Activated T-cell treated with anti-CD3 and anti-CD28 coated beads, Interleukin-2, amount 50 U/mL, for 72 hours (primary cell): ENCODE measurements around the gene PRMT5. TPM values are rescaled to one million over a fixed set of nuclear protein-coding genes. Genes with fewer than 3 reads are reported as not detected.
"Not testable (repeated sequence)": the region's sequence is repeated elsewhere in the genome, so short reads cannot be mapped to it uniquely, and the experiment has no call there.

Source experiments
- ATAC-seq, 2 donors: fragments of 150-1000 bp; cut with Tn5 transposase; replicated peaks in 1 of 2; 2 replicates each; pipeline ENCODE4 v1.10.0; 2021; ENCODE audit warnings: moderate library complexity in 2 of 2, mild to moderate bottlenecking in 1 of 2
- DNase-seq, 2 donors: peaks; one replicate each; pipeline ENCODE4 v3.0.0; 2021 to 2022; ENCODE audit warnings: mixed read lengths in 1 of 2
- H3K27ac Mint-ChIP-seq: one replicate; pipeline ENCODE4 v1.8.0; 2022; ENCODE audit warnings: mild to moderate bottlenecking, moderate library complexity, mixed read lengths
- H3K27me3 Mint-ChIP-seq: one replicate; pipeline ENCODE4 v1.8.0; 2022; ENCODE audit warnings: low read depth, mixed read lengths
- H3K36me3 Mint-ChIP-seq, 2 donors: one replicate each; pipeline ENCODE4 v1.8.0; 2022; ENCODE audit warnings: mixed read lengths in 2 of 2, mild to moderate bottlenecking in 1 of 2; ENCODE audit not compliant: insufficient read depth in 2 of 2
- H3K4me1 Mint-ChIP-seq: one replicate; pipeline ENCODE4 v1.8.0; 2022; ENCODE audit warnings: low read depth, mixed read lengths
- H3K4me3 Mint-ChIP-seq, 2 donors: one replicate each; pipeline ENCODE4 v1.8.0; 2022; ENCODE audit warnings: mild to moderate bottlenecking in 2 of 2, mixed read lengths in 2 of 2, moderate library complexity in 2 of 2
- H3K9me3 Mint-ChIP-seq, 2 donors: one replicate each; pipeline ENCODE4 v1.8.0; 2022; ENCODE audit warnings: mixed read lengths in 2 of 2
- total RNA-seq, 2 donors: library from RNA; stranded (reverse); gene quantifications; one replicate each; pipeline ENCODE4 v1.2.3, GENCODE V29; 2022

Gene PRMT5
- 10 to 100 TPM; 55.0 to 79.2 TPM for total RNA-seq

GRCh38 chr14:22929104-22929960, at the start of gene PRMT5:
PRMT5 (minus strand) TSS chr14:22929376; CDS start chr14:22929361, 15 bp downstream.
- Mint-ChIP-seq H3K27ac (no peak within 1 kb of the TSS), H3K27me3 (no peaks in the 10 kb centered on the region), H3K4me3 (no peak within 1 kb of the TSS), H3K9me3 (no peaks in the 10 kb centered on the region), H3K36me3 (peaks cover 2 to 10% of the 10 kb centered on the region in 2 donors), H3K4me1 (peaks cover 22% of the 10 kb centered on the region)
- ATAC-seq, result peak; percentile 94 to 95
- DNase-seq, result peak; percentile 95 to 97

- no peaks in the 10 kb centered on the region for H3K9me3 Mint-ChIP-seq
- no peak overlapping the region for H3K4me3 Mint-ChIP-seq
- DNase-seq (no peak), ATAC-seq (no peak)
- no peak overlapping the region for H3K27ac Mint-ChIP-seq
- peaks cover 7% of the 10 kb centered on the region for H3K4me1 Mint-ChIP-seq
- no peaks in the 10 kb centered on the region for H3K36me3 Mint-ChIP-seq
- H3K27me3 Mint-ChIP-seq, result peaks cover 6% of the 10 kb centered on the region
These were observed 49.3 kb upstream of the PRMT5 start for GRCh38 chr14:22978487-22978837.

- no peaks in the 10 kb centered on the region for H3K9me3 Mint-ChIP-seq
- H3K4me1 Mint-ChIP-seq, result peaks cover 7% of the 10 kb centered on the region
- H3K4me3 Mint-ChIP-seq, result no peak overlapping the region
- DNase-seq (no peak), ATAC-seq (no peak)
- no peak overlapping the region for H3K27ac Mint-ChIP-seq
- peaks cover 6% of the 10 kb centered on the region for H3K27me3 Mint-ChIP-seq
- no peaks in the 10 kb centered on the region for H3K36me3 Mint-ChIP-seq
These were observed 48.7 kb upstream of the PRMT5 start for GRCh38 chr14:22977684-22978486.

DNA sequence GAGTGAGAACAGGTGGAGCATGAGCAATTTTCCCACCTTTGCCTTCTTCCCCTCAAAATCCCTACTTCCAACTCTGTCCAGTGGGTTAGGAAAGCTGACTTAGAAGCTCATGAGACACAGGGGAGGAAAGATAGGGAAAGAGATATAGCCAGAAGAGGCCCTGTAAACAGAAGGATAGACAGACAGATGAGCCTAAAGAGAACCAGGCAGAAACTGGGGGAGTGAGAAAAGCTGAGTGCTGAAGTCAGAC, 48.2 kb upstream of the PRMT5 start:
- ATAC-seq (no peak), DNase-seq (no peak)
- H3K4me1 Mint-ChIP-seq, result peaks cover 7% of the 10 kb centered on the region
- no peaks in the 10 kb centered on the region for H3K9me3 Mint-ChIP-seq
- H3K4me3 Mint-ChIP-seq, result no peak overlapping the region
- H3K36me3 Mint-ChIP-seq, result no peaks in the 10 kb centered on the region
- no peak overlapping the region for H3K27ac Mint-ChIP-seq
- H3K27me3 Mint-ChIP-seq, result peaks cover 6% of the 10 kb centered on the region

GRCh38 chr14:22976620-22977433, 47.7 kb upstream of the PRMT5 start:
- ATAC-seq, result no peak
- H3K4me1 Mint-ChIP-seq, result peaks cover 7% of the 10 kb centered on the region

DNA sequence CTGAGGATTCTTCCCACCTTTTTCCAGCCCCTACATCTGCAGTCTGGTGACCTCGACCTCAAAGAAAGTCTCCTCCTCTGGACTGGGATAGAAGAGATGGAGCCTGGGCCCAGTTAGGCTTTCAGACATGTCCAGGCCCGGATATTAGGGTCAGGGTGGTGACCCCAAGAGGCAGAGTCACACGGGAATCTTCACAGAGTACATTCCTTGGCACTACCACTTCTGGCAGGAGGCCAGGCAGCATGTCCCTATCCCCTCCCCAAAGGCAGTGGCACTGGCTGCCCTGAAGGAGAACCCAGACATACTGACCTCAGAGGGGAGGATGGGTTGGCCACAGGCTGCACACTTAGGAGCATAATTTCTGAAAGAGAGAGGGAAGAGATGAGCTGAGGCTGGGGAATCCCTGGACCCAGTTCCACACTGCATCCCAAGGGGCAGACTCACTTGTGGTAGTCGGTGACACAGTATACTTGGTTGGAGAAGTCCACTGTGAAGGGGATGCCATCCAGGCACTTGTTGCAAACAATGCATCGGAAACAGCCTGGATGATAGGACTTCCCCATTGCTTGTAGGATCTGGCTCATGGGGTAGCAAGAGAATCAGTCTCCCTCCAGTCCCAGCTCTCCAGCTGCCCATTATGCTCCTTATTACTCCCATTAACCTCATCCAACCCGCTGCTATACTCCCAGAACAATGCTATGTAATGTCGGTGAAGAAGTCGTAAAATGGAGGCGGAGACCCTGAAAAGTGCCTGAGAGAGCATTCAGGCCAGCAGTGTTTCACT, 45.5 kb upstream of the PRMT5 start:
- H3K4me1 Mint-ChIP-seq, result peaks cover 1% of the 10 kb centered on the region
- peaks cover 2% of the 10 kb centered on the region for H3K27me3 Mint-ChIP-seq
- no peak overlapping the region for H3K4me3 Mint-ChIP-seq
- H3K36me3 Mint-ChIP-seq, result no peaks in the 10 kb centered on the region
- H3K9me3 Mint-ChIP-seq, result no peaks in the 10 kb centered on the region
- DNase-seq (no peak), ATAC-seq (no peak)
- no peak overlapping the region for H3K27ac Mint-ChIP-seq

More at GRCh38 chr14:22976620-22977433, 47.7 kb upstream of the PRMT5 start:
- Mint-ChIP-seq H3K27me3 (peaks cover 6% of the 10 kb centered on the region), H3K9me3 (no peaks in the 10 kb centered on the region), H3K4me3 (no peak overlapping the region), H3K27ac (no peak overlapping the region), H3K36me3 (no peaks in the 10 kb centered on the region)
- no peak for DNase-seq

DNA sequence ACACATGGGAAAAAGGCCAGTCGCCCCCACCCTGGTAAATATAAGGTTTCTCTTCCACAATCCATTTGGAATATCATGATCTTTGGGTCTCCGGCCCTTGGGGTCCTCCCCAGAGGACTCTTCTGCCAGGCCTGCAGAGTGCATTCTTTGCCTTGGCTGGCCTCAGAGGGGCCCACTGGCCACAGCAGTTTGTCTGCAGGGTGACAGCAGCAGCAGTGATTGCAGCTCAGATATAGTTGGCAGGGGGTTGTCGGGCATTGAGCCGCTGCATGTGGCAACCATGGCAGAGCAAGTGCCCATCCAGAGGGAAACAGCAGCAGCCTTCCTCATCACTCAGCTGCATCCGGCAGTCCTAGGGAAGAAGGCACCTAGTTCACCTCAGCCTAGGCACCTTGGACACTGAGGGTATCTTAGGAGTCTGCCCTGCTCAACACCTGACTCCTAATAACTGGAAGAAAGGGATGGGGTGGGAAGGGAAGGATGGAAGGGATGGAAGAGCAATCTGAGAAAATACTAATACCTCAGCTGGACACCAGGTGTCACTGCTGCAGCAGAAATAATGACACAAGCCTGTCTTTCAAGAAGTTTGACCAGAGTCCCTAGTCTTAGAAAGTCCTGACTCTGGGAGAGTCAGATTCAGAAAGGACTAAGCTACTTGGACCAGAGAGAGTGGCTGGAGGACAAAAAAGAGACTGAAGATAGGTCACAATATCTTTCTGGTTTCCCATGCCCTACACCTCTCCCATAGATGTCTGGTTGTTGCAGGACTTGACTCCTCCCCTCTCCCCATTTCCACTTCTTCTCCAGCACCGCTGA, 44.2 kb upstream of the PRMT5 start:
- ATAC-seq, result peak; percentile 44 to 57
- no peak overlapping the region for H3K27ac Mint-ChIP-seq

DNA sequence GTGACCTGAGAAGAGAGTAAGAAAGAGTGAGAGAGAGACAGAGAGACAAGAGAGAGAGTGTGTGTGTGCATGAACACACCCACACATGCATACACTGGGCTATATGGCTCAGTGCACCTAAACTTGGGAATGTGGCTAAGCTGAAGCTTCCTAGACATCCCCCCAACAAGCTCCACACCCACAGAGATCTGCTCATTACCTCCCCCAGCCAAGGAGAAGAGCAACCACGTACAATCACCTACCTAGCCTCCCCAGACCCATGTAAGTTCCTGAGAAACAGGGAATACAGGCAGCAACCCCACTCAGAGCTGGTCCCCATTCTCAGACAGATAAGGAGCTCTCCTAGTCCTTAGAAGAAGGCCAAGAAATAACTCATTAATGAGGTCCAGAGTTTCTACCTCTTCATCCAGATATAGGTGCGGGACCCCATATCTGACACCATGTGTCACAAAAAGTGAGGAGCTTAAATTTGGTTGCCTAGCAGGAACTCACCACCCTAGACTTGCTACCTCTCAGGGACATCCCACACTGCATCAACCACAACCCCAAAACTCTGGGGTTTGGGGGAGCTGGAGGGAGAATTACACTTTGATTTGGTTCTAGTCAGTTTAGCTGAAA, 43.2 kb upstream of the PRMT5 start:
- no peaks in the 10 kb centered on the region for H3K9me3 Mint-ChIP-seq
- no peaks in the 10 kb centered on the region for H3K27me3 Mint-ChIP-seq
- ATAC-seq, result no peak
- no peak overlapping the region for H3K4me3 Mint-ChIP-seq
- no peak overlapping the region for H3K27ac Mint-ChIP-seq
- no peaks in the 10 kb centered on the region for H3K36me3 Mint-ChIP-seq
- DNase-seq, result no peak
- H3K4me1 Mint-ChIP-seq, result no peaks in the 10 kb centered on the region

More for the DNA sequence above, 44.2 kb upstream of the PRMT5 start:
- Mint-ChIP-seq H3K36me3 (no peaks in the 10 kb centered on the region), H3K4me3 (no peak overlapping the region), H3K27me3 (no peaks in the 10 kb centered on the region), H3K9me3 (no peaks in the 10 kb centered on the region), H3K4me1 (no peaks in the 10 kb centered on the region)
- DNase-seq, result peak; percentile 24 to 41

DNA sequence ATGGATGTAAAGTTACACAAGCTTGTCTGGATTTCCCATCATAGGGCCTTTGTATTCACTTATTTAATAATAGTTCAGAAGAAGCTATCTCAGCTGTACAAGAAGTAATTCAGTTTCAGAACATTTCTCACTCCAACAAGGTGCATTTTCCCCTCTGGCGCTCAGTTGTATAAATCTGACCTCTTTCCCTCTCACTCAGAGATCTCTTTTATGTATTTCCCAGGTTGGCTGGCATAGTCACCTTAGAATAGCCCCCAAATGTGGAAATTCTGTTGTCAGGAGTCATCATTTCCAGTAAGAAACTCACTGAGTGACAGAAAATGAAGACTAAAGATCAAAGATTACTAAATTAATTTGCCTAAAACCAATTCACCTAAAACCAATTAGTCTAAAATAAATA, 42.0 kb upstream of the PRMT5 start:
- no peak for ATAC-seq
- no peaks in the 10 kb centered on the region for H3K4me1 Mint-ChIP-seq
- H3K27me3 Mint-ChIP-seq, result no peaks in the 10 kb centered on the region
- H3K27ac Mint-ChIP-seq, result no peak overlapping the region
- no peak overlapping the region for H3K4me3 Mint-ChIP-seq
- no peaks in the 10 kb centered on the region for H3K9me3 Mint-ChIP-seq
- H3K36me3 Mint-ChIP-seq, result no peaks in the 10 kb centered on the region
- DNase-seq, result no peak

GRCh38 chr14:22966783-22967269, 37.6 kb upstream of the PRMT5 start:
- Mint-ChIP-seq H3K9me3 (no peaks in the 10 kb centered on the region), H3K27me3 (no peaks in the 10 kb centered on the region), H3K27ac (no peak overlapping the region), H3K4me1 (no peaks in the 10 kb centered on the region), H3K36me3 (no peaks in the 10 kb centered on the region), H3K4me3 (no peak overlapping the region)
- no peak for ATAC-seq
- no peak for DNase-seq

DNA sequence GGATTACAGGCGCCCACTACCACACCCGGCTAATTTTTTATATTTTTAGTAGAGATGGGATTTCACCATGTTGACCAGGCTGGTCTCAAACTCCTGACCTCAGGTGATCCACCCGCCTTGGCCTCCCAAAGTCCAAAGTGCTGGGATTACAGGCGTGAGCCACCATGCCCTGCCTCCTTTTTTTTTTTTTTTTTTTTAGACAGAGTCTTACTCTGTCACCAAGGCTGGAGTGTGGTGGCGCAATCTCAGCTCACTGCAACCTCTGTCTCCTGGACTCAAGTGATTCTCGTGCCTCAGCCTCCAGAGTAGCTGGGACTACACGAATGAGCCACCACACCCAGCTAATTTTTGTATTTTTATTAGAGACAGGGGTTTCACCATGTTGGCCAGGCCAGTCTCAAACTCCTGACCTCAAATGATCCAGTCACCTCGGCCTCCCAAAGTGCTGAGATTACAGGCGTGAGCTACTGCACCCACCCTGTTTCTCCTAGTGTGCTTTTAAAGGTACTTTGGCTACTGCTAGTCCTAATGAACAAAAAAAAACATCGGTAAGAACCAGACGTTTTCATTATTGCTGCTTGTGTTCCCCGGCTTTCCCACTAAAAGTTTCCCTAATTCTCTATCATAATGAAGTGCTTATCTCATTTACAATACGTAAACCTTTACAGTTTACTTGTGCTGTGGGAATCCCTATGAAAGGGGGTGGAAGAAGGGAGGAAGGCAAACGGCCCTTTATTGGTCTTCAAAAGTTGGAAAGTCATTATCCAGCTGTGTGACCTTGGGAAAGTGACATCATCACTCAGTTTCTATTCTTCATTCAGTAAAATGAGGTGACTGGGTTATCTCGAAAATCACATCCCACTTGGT, 37.0 kb upstream of the PRMT5 start:
- not testable (repeated sequence) for H3K9me3 Mint-ChIP-seq, ATAC-seq, DNase-seq, H3K4me1 Mint-ChIP-seq, H3K36me3 Mint-ChIP-seq, H3K27me3 Mint-ChIP-seq, H3K4me3 Mint-ChIP-seq, H3K27ac Mint-ChIP-seq
